ENCODE data around the gene HERC2.

GRCh38 chr15:28132524-28133275, 189.3 kb downstream of the HERC2 start:
- TF ChIP-seq POLR2A (IDR thresholded peaks at IDR 0.05), result no peak
- TF ChIP-seq, protein P1, sequence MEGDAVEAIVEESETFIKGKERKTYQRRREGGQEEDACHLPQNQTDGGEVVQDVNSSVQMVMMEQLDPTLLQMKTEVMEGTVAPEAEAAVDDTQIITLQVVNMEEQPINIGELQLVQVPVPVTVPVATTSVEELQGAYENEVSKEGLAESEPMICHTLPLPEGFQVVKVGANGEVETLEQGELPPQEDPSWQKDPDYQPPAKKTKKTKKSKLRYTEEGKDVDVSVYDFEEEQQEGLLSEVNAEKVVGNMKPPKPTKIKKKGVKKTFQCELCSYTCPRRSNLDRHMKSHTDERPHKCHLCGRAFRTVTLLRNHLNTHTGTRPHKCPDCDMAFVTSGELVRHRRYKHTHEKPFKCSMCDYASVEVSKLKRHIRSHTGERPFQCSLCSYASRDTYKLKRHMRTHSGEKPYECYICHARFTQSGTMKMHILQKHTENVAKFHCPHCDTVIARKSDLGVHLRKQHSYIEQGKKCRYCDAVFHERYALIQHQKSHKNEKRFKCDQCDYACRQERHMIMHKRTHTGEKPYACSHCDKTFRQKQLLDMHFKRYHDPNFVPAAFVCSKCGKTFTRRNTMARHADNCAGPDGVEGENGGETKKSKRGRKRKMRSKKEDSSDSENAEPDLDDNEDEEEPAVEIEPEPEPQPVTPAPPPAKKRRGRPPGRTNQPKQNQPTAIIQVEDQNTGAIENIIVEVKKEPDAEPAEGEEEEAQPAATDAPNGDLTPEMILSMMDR (IDR thresholded peaks at IDR 0.05), result no peak
